ENCODE measurements around the gene CLIP1.

GRCh38 chr12:122275459-122275858, 147.0 kb downstream of the CLIP1 start:
- TF ChIP-seq CTCF (IDR thresholded peaks at IDR 0.05 in 4 of 5, conservative IDR thresholded peaks at IDR 0.05 in 1 of 5) (no peak), POLR2A (IDR thresholded peaks at IDR 0.05) (no peak)

Data from gastrocnemius medialis (tissue), 4 donors.